Activated T-cell treated with anti-CD3 and anti-CD28 coated beads, Interleukin-2, amount 50 U/mL, for 1 hour (primary cell): ENCODE data around the gene INTS15.

Experiments used
- DNase-seq: peaks from one replicate; pipeline ENCODE4 v3.0.0-alpha.2; 2020

Gene INTS15

GRCh38 chr7:6644728-6645127 lies 54.9 kb downstream of the INTS15 start:
- DNase-seq, result no peak

GRCh38 chr7:6646465-6646864 lies 56.6 kb downstream of the INTS15 start:
- DNase-seq, result no peak

- DNase-seq, result no peak
Observed at GRCh38 chr7:6647080-6647479, 57.3 kb downstream of the INTS15 start.

GRCh38 chr7:6647541-6647940 lies 57.7 kb downstream of the INTS15 start:
- no peak for DNase-seq

- no peak for DNase-seq
Observed at GRCh38 chr7:6648066-6648814, 58.4 kb downstream of the INTS15 start.

GRCh38 chr7:6648815-6649104 lies 58.9 kb downstream of the INTS15 start:
- no peak for DNase-seq

GRCh38 chr7:6649241-6649961 lies 59.6 kb downstream of the INTS15 start:
- DNase-seq, result no peak

- DNase-seq, result no peak
Observed at GRCh38 chr7:6650086-6650485, 60.3 kb downstream of the INTS15 start.

- DNase-seq, result no peak
Observed at GRCh38 chr7:6650521-6651011, 60.7 kb downstream of the INTS15 start.

GRCh38 chr7:6651851-6652445 lies 62.1 kb downstream of the INTS15 start:
- peak; percentile 13 for DNase-seq

GRCh38 chr7:6652446-6653011 lies 62.7 kb downstream of the INTS15 start:
- DNase-seq, result peak; percentile 9

GRCh38 chr7:6653071-6654003 lies 63.5 kb downstream of the INTS15 start:
- peak; percentile 7 for DNase-seq

GRCh38 chr7:6654113-6654841 lies 64.5 kb downstream of the INTS15 start:
- DNase-seq, result peak; percentile 4

GRCh38 chr7:6654842-6655610 lies 65.2 kb downstream of the INTS15 start:
- DNase-seq, result no peak

- DNase-seq, result no peak
Observed at GRCh38 chr7:6655636-6656385, 66.0 kb downstream of the INTS15 start.

GRCh38 chr7:6656413-6656812 lies 66.6 kb downstream of the INTS15 start:
- DNase-seq, result no peak
